Activated T-helper 1 cell treated with anti-CD3 and anti-CD28 coated beads, Interleukin-12 subunit alpha, Interleukin-12 subunit beta, Interleukin-2, Interleukin-4 antibody, amounts not matched to agents 30 ng/mL and 10 ng/mL and 1 ng/mL, durations not matched to agents 14 hours and 24 hours and 36 hours (primary cell): Measurements from ENCODE around the gene QRICH2. TPM values are rescaled to one million over a fixed set of nuclear protein-coding genes. Genes with fewer than 3 reads are reported as not detected.
"Not testable (repeated sequence)": the region's sequence is repeated elsewhere in the genome, so short reads cannot be mapped to it uniquely, and the experiment has no call there.

Source experiments
- DNase-seq: peaks from one replicate; pipeline ENCODE4 v3.0.0; 2021; ENCODE audit warnings: low spot score
- H3K27ac Mint-ChIP-seq: one replicate; pipeline ENCODE4 v1.8.0; 2021; ENCODE audit warnings: mild to moderate bottlenecking, mixed read lengths
- H3K27me3 Mint-ChIP-seq: one replicate; pipeline ENCODE4 v1.8.0; 2022; ENCODE audit warnings: mild to moderate bottlenecking, moderate library complexity, mixed read lengths; ENCODE audit not compliant: insufficient read depth
- H3K36me3 Mint-ChIP-seq: one replicate; pipeline ENCODE4 v1.8.0; 2021; ENCODE audit warnings: low read depth, mixed read lengths
- H3K4me1 Mint-ChIP-seq: one replicate; pipeline ENCODE4 v1.8.0; 2021; ENCODE audit warnings: low read depth, mixed read lengths
- H3K4me3 Mint-ChIP-seq: one replicate; pipeline ENCODE4 v1.8.0; 2021; ENCODE audit warnings: mild to moderate bottlenecking, moderate library complexity, mixed read lengths
- H3K9me3 Mint-ChIP-seq: one replicate; pipeline ENCODE4 v1.8.0; 2021; ENCODE audit warnings: mixed read lengths
- intact Hi-C: fragments of 100-400 bp; cut with micrococcal nuclease; formaldehyde crosslinking; loops from one replicate; pipeline ENCODE4 v1.15.1; 2024
- total RNA-seq: library from RNA; stranded (reverse); gene quantifications from 2 replicates; pipeline ENCODE4 v1.2.3, GENCODE V29; 2022

Gene QRICH2, protein sequence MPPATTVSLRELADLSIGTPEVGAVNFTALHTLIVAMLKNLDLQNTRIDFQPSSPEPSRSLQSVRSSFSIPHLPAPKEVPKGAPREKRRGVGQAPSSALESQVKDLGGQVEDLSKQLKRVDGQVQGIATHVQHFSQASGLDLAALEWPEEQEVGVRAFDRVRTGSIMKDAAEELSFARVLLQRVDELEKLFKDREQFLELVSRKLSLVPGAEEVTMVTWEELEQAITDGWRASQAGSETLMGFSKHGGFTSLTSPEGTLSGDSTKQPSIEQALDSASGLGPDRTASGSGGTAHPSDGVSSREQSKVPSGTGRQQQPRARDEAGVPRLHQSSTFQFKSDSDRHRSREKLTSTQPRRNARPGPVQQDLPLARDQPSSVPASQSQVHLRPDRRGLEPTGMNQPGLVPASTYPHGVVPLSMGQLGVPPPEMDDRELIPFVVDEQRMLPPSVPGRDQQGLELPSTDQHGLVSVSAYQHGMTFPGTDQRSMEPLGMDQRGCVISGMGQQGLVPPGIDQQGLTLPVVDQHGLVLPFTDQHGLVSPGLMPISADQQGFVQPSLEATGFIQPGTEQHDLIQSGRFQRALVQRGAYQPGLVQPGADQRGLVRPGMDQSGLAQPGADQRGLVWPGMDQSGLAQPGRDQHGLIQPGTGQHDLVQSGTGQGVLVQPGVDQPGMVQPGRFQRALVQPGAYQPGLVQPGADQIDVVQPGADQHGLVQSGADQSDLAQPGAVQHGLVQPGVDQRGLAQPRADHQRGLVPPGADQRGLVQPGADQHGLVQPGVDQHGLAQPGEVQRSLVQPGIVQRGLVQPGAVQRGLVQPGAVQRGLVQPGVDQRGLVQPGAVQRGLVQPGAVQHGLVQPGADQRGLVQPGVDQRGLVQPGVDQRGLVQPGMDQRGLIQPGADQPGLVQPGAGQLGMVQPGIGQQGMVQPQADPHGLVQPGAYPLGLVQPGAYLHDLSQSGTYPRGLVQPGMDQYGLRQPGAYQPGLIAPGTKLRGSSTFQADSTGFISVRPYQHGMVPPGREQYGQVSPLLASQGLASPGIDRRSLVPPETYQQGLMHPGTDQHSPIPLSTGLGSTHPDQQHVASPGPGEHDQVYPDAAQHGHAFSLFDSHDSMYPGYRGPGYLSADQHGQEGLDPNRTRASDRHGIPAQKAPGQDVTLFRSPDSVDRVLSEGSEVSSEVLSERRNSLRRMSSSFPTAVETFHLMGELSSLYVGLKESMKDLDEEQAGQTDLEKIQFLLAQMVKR (N-terminal part only)
- 2.7 and 3.3 TPM in 2 replicates for total RNA-seq

- Mint-ChIP-seq H3K4me1 (no peaks in the 10 kb centered on the region), H3K27me3 (no peaks in the 10 kb centered on the region), H3K27ac (no peak within 1 kb of the TSS), H3K9me3 (no peaks in the 10 kb centered on the region), H3K36me3 (peaks cover 8% of the 10 kb centered on the region), H3K4me3 (no peak within 1 kb of the TSS)
- no peak for DNase-seq
- intact Hi-C loops = no loop called here
Observed at GRCh38 chr17:76307966-76308338, at the start of gene QRICH2. Gene QRICH2, minus strand, starts transcription at chr17:76308276. Its CDS starts 278 bp downstream, at chr17:76307998.

- Mint-ChIP-seq H3K27me3 (peaks cover 7% of the 10 kb centered on the region), H3K4me1 (peaks cover 16% of the 10 kb centered on the region), H3K4me3 (no peak overlapping the region), H3K27ac (no peak overlapping the region), H3K36me3 (no peaks in the 10 kb centered on the region), H3K9me3 (no peaks in the 10 kb centered on the region)
- no peak for DNase-seq
- intact Hi-C loops = loop anchor here (10.0 kb wide), 1 partner anchor 147 kb away; the partner anchor contains the start of gene RHBDF2
Observed at GRCh38 chr17:76357597-76358158, 49.6 kb upstream of the QRICH2 start.

- H3K9me3 Mint-ChIP-seq = no peaks in the 10 kb centered on the region
- no peaks in the 10 kb centered on the region for H3K36me3 Mint-ChIP-seq
- H3K27ac Mint-ChIP-seq = no peak overlapping the region
- intact Hi-C loops = loop anchor here (10.0 kb wide), 1 partner anchor 148 kb away; the partner anchor contains the start of gene RHBDF2
- H3K27me3 Mint-ChIP-seq = peaks cover 7% of the 10 kb centered on the region
- H3K4me1 Mint-ChIP-seq = peaks cover 22% of the 10 kb centered on the region
- no peak overlapping the region for H3K4me3 Mint-ChIP-seq
- DNase-seq = no peak
Observed at GRCh38 chr17:76356803-76357456, 48.9 kb upstream of the QRICH2 start.

DNA sequence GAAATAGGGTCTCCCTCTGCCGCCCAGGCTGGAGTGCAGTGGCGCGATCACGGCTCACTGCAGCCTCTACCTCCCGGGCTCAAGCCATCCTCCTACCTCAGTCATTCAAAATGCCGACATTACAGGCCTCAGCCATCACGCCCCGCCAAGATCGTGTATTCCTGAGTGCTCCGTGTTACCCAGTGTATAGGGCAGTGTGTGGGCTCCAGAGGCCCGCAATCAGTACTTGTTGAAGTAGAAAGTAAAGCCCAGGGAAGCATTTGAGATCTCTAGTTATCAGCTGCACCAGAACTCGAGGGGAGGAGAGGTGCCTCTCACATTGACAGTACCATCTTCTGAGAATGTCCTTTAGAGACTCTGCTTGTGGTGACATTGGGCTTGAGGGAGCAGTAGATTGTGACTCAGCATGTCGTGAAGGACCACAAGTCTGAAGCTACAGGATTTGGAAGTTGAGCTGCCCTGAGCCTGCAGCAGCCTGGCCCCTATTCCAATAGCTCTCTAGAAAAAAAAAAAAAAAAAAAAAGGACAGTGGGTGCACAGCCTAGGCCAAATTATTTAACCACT, 46.8 kb upstream of the QRICH2 start:
- H3K27ac Mint-ChIP-seq = peak overlapping the region; percentile 62
- intact Hi-C loops = loop anchor here (1.0 to 10.0 kb wide), 5 partner anchors 28 to 252 kb away; partner anchors contain the start of genes EXOC7 and RHBDF2
- H3K27me3 Mint-ChIP-seq = peaks cover 6% of the 10 kb centered on the region
- H3K4me1 Mint-ChIP-seq = peaks cover 28% of the 10 kb centered on the region
- no peak for DNase-seq
- no peaks in the 10 kb centered on the region for H3K36me3 Mint-ChIP-seq
- H3K4me3 Mint-ChIP-seq = peak overlapping the region; percentile 89
- H3K9me3 Mint-ChIP-seq = no peaks in the 10 kb centered on the region

GRCh38 chr17:76354317-76354729, 46.2 kb upstream of the QRICH2 start:
- H3K36me3 Mint-ChIP-seq = no peaks in the 10 kb centered on the region
- H3K4me3 Mint-ChIP-seq = peak overlapping the region; percentile 89
- H3K9me3 Mint-ChIP-seq = no peaks in the 10 kb centered on the region
- peak overlapping the region; percentile 99 for H3K27ac Mint-ChIP-seq
- H3K4me1 Mint-ChIP-seq = peaks cover 28% of the 10 kb centered on the region
- DNase-seq = no peak
- peaks cover 3% of the 10 kb centered on the region for H3K27me3 Mint-ChIP-seq
- intact Hi-C loops = loop anchor here (1.0 to 10.0 kb wide), 5 partner anchors 29 to 252 kb away; partner anchors contain the start of genes EXOC7 and RHBDF2

DNA sequence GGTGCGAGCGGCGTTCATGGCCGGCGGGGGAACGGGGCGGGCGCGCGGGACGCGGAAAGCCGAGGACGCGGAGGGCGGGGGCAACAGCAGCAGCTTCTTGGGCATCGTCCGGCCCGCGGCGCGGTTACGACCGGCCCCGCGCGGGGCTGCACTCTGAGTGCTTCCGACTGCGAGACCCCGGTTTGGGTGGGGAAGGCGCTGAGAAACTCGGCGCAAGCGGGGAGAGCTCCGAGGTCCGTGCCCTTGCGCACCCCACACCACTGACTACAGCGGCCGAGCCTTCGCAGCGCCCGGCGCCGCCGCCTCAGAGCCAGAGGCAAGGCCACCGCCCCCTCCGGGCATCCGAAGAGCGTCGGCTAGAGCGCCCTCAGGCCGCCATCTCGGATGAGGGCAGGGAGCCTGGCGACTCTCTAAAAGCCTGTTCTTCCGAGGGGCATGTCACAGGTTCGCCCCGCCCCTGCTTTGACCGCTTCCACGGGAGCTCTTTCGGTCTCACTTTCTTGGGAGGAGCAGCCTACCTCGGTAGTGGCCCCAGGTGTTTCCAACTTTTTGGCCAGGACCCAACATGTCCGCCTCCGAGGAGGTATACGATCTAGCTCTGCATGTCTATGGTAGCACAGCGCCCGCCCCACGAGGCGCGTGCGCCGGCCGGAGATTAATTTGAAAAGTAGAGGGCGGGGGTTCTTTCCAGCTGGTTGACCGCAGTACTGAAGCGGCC, 45.7 kb upstream of the QRICH2 start, which contains the start of gene PRPSAP1:
Gene PRPSAP1 (minus strand): TSS at position 318 of the 718 bp plus-strand sequence. CDS start 213 bp downstream, at position 105.
- intact Hi-C loops = loop anchor here (1.0 to 10.0 kb wide), 5 partner anchors 30 to 251 kb away; partner anchors contain the start of genes EXOC7 and RHBDF2
- peak; percentile 82 for DNase-seq
- Mint-ChIP-seq H3K9me3 (no peaks in the 10 kb centered on the region), H3K4me3 (peak within 1 kb of the TSS; percentile 93), H3K27me3 (peaks cover 3% of the 10 kb centered on the region), H3K27ac (peak within 1 kb of the TSS; percentile 99), H3K4me1 (peaks cover 28% of the 10 kb centered on the region), H3K36me3 (no peaks in the 10 kb centered on the region)

DNA sequence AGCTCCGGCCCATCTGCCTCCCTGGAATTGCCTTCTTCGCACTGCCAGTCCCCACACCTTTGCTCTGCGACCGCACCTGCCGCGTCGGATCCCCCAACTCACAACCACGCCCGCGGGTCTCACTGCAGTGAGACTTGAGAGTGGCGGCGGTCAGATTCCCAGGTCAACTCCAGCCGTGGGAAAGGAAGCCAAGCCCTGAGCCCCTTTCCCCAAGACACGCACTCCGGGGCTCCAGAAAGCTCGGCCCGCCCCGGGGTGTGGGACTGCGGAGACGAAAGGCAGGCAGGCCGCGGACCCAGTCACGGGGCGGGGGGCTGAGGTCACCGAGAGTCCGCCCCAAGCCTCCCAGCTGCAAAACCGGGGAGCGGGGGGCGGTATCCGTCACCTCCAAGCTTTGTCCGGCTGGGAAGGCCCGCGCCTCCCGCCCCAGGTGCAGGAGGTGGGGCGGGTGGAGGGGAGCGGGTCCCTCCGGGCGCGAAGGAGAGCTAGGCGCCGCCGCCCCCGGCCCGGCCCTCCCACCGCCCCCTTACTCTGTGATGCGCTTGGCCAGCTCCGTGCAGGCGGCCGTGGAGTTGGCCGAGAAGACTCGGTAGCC, 45.0 kb upstream of the QRICH2 start:
- Mint-ChIP-seq H3K27ac (peak overlapping the region; percentile 99), H3K36me3 (no peaks in the 10 kb centered on the region), H3K27me3 (peaks cover 3% of the 10 kb centered on the region), H3K9me3 (no peaks in the 10 kb centered on the region), H3K4me3 (peak overlapping the region; percentile 93), H3K4me1 (peaks cover 28% of the 10 kb centered on the region)
- DNase-seq = peak; percentile 19
- intact Hi-C loops = loop anchor here (5.0 to 10.0 kb wide), 2 partner anchors 152 to 204 kb away; partner anchors contain the start of gene RHBDF2

DNA sequence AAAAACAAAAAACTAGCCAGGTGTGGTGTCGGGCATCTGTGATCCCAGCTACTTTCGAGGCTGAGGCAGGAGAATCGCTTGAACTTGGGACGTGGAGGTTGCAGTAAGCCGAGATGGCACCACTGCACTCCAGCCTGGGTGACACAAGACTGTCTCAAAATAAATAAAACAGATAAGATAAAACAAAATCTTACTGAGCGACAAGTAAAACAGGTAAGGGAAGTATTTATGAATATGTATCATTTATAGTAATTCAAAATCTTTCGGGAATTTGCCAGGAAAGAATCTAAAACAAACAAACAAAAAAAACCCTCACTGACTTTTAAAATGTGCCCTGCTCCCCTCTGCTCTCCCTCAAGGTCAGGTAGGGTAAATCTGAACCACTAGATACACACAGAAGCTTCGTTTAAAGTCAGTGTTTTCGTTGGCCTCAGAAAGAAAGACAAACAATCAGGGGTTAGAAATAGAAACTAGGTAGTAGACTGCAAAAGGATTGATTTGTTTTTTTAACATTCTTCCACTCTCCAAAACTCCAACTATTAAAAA, 43.5 kb upstream of the QRICH2 start:
- intact Hi-C loops = loop anchor here (5.0 to 10.0 kb wide), 2 partner anchors 153 to 206 kb away; partner anchors contain the start of gene RHBDF2
- H3K27ac Mint-ChIP-seq = no peak overlapping the region
- H3K27me3 Mint-ChIP-seq = no peaks in the 10 kb centered on the region
- H3K4me3 Mint-ChIP-seq = peak overlapping the region; percentile 93
- no peak for DNase-seq
- peaks cover 28% of the 10 kb centered on the region for H3K4me1 Mint-ChIP-seq
- no peaks in the 10 kb centered on the region for H3K9me3 Mint-ChIP-seq
- peaks cover 8% of the 10 kb centered on the region for H3K36me3 Mint-ChIP-seq

DNA sequence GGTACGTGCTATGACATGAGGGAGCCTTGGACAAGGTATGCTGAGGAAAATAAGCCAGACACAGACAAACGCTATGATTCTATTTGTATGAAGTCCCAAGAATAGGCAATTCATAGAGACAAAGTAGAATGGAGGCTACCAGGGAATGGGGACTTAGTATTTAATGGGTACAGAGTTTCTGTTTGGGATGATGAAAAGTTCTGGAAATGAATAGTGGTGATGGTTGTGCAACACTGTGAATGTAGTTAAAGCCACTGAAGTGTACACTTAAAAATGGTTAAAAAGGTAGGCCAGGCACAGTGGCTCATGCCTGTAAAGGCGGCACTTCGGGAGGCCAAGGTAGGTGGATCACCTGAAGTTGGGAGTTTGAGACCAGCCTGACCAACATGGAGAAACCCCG, 42.4 kb upstream of the QRICH2 start:
- intact Hi-C loops = loop anchor here (5.0 to 10.0 kb wide), 2 partner anchors 154 to 207 kb away; partner anchors contain the start of gene RHBDF2
- peaks cover 28% of the 10 kb centered on the region for H3K4me1 Mint-ChIP-seq
- no peak overlapping the region for H3K27ac Mint-ChIP-seq

GRCh38 chr17:76346936-76347335, 38.9 kb upstream of the QRICH2 start:
- DNase-seq, H3K4me1 Mint-ChIP-seq, H3K27ac Mint-ChIP-seq, H3K27me3 Mint-ChIP-seq, H3K9me3 Mint-ChIP-seq, intact Hi-C loops, H3K4me3 Mint-ChIP-seq: not testable (repeated sequence)
- H3K36me3 Mint-ChIP-seq = peaks cover 17% of the 10 kb centered on the region

More for the DNA sequence above, 42.4 kb upstream of the QRICH2 start:
- DNase-seq = no peak
- Mint-ChIP-seq H3K9me3 (no peaks in the 10 kb centered on the region), H3K36me3 (peaks cover 12% of the 10 kb centered on the region), H3K27me3 (no peaks in the 10 kb centered on the region), H3K4me3 (no peak overlapping the region)
